Testis (tissue), 2 donors: ENCODE measurements around the gene EIF2D.

ENCODE experiments used
- POLR2A ChIP-seq: fragments of 450-650 bp; IDR thresholded peaks from one replicate; pipeline ENCODE4 v1.6.1; 2017; ENCODE audit warnings: antibody characterized with exemption, mild to moderate bottlenecking, moderate library complexity
- TF ChIP-seq, protein P1 (sequence below), 3 experiments: fragments of 450-650 bp in 2 of 3; fragments of 200-600 bp in 1 of 3; sonication (generic) in 1 of 3; IDR thresholded peaks; one replicate each; pipeline ENCODE4 v1.5.1; 2016 to 2019; ENCODE audit warnings: antibody characterized with exemption in 3 of 3, mild to moderate bottlenecking in 2 of 3, moderate library complexity in 1 of 3

DNA sequence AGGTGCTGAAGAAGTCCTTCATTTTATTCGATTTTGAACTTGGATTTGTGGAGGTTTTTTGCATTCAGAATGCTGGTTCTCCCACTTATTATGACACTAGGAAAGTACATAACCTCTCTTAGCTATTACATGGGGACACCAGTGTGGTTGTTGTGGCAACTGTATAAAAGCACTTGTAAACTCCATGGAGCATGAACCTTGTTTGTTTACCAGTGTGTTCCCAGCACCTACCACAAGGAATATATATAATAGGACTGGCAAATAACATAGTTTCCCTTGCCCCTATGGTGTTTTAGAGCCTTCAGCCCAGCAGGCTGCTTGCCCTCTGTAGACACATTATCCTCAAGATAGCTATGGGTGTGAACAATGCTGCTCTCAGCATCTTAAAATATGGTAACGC is 61.8 kb downstream of the EIF2D start:
- TF ChIP-seq, protein P1, sequence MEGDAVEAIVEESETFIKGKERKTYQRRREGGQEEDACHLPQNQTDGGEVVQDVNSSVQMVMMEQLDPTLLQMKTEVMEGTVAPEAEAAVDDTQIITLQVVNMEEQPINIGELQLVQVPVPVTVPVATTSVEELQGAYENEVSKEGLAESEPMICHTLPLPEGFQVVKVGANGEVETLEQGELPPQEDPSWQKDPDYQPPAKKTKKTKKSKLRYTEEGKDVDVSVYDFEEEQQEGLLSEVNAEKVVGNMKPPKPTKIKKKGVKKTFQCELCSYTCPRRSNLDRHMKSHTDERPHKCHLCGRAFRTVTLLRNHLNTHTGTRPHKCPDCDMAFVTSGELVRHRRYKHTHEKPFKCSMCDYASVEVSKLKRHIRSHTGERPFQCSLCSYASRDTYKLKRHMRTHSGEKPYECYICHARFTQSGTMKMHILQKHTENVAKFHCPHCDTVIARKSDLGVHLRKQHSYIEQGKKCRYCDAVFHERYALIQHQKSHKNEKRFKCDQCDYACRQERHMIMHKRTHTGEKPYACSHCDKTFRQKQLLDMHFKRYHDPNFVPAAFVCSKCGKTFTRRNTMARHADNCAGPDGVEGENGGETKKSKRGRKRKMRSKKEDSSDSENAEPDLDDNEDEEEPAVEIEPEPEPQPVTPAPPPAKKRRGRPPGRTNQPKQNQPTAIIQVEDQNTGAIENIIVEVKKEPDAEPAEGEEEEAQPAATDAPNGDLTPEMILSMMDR (IDR thresholded peaks at IDR 0.05) = no peak
- TF ChIP-seq POLR2A = no peak
